LNCAP (cell line): ENCODE results near the gene GRAMD4.

Experiments
- TF ChIP-seq, protein P1 (sequence below): fragments of 450-650 bp; IDR thresholded peaks from 2 replicates; pipeline ENCODE4 v1.5.1; 2017; ENCODE audit warnings: mild to moderate bottlenecking

GRAMD4 gene

DNA sequence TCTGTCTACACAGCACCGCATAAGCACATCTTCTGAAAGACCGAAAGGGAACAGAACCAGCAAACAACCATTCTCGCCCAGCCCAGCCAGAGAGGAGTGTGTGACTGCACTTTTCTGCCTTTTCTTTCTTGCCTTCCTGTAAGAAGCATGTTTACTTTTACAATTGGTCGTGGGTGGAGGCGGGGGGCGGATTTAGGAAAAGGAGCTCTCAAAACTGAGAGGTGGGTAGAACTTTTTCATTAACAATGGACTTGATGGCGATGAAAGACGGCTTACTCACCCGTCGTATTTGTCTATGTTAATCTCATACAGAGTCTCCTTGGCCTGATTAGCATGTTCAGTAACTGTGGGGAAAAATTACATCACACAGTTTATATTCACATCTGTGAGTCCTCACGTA is 90.6 kb downstream of the GRAMD4 start:
- TF ChIP-seq, protein P1, sequence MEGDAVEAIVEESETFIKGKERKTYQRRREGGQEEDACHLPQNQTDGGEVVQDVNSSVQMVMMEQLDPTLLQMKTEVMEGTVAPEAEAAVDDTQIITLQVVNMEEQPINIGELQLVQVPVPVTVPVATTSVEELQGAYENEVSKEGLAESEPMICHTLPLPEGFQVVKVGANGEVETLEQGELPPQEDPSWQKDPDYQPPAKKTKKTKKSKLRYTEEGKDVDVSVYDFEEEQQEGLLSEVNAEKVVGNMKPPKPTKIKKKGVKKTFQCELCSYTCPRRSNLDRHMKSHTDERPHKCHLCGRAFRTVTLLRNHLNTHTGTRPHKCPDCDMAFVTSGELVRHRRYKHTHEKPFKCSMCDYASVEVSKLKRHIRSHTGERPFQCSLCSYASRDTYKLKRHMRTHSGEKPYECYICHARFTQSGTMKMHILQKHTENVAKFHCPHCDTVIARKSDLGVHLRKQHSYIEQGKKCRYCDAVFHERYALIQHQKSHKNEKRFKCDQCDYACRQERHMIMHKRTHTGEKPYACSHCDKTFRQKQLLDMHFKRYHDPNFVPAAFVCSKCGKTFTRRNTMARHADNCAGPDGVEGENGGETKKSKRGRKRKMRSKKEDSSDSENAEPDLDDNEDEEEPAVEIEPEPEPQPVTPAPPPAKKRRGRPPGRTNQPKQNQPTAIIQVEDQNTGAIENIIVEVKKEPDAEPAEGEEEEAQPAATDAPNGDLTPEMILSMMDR = no peak

DNA sequence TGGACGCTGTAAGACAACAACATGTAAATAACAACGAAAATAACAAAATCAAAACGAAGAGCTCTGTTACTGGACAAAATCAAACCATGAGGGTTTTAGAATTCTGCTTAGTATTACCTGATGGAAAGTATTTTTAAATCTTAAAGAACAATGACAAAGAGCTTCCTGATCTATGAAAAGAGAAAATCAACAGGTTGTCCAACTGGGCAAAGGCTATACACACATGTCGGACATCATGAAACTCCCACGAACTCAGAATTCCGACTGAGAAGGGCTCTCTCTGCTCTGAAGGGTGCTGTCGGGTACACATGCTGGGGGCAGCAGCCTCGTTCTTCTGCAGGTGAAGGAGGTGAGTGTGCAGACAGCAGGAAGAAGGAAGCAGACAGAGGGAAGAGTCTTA is 92.1 kb downstream of the GRAMD4 start:
- TF ChIP-seq, protein P1 = no peak

DNA sequence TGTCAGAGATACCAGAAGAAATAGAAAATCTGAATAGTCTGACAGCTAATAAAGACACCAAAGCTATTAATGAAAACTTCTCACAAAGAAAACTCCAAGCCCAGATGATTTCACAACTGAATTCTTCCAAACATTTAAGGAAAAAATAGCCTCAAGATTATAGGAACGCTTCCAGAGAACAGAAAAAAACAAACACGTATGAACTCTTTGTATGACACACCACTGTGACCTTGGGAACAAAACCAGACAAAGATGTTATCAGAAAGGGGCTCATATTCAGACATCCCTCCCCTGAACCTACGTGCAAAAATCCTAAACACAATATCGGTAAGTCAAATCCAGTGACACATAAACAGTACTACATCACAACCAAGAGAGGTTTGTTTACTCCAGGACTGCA is 94.4 kb downstream of the GRAMD4 start:
- TF ChIP-seq, protein P1 = no peak

DNA sequence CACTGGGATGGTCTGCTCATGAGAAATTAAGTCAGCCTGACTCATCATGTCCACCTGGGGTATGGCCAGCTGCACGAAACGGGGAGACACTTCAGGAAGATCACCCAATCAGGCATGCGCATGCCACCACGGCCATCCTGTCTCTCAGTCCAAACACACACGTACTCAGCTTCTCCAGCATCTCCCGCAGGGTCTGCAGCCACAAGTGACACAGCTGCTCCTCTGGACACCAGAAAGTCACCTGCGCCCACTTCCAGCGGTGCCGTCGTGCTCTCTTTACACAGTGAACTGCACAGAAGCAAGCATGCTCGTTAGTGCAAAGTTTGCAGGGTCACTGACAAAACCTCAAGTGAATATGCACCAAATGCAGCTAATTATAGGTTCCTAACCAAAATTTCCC is 99.7 kb downstream of the GRAMD4 start:
- TF ChIP-seq, protein P1 = no peak

DNA sequence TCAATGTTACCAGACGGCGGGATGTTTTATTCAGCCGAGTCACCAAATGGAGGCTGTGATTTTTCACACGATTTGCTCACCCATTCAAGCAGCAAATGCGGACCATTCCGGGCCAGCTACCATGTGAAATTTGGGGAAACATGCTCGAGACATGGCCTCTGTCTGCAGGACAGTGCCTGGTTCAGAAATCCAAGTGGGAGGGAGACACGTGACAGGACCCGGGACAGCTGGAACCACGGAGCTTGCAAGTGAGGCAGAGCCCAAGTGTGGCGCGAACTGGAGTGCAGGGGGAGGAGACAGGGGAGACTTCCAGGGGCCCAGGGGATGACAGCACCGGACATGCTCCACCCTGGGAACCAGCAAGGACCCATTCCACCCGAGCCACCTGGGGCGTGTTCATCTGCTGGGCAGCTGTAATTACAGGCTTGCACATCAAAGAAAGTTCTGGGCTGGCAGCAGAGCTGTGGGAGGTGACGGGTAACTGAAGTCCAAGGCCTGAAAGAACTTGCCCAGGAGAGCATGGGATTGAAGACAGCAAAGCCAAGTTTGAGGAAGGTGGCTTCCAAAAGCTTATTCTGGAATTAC is 101.4 kb downstream of the GRAMD4 start:
- TF ChIP-seq, protein P1 = no peak

DNA sequence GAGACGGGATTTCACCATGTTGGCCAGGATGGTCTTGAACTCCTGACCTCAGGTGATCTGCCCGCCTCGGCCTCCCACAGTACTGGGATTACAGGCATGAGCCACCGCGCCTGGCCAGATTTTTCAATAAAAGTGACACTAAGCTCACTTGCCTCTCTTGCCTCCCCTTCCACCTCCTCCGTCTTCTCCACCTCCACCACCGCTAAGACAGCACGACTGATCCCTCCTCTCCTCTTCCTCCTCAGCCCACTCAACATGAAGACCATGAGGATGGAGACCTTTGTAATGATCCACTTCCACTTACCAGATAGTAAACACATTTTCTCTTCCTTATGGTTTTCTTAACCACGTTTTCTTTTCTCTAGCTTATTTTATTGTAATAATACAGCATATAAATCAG is 103.7 kb downstream of the GRAMD4 start:
- TF ChIP-seq, protein P1 = no peak

DNA sequence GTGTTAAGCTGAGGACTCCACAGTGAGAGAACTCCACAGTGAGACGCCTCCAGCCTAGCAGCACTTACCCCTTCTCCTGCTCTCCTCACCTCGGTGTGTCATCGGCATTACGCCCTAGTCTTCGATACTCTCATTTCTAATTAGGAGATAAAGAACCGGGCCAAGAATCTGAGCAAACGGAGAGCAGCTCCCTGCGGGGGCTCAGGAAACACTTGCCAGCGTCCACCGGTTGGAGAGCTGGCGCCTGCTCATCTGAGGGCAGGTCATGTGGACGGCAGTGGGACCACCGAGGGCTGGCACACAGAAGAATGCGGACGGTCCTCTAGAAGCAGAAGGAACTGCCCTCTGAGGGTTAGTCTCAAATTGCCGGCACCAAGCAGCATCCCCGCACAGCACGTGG is 104.9 kb downstream of the GRAMD4 start:
- TF ChIP-seq, protein P1 = no peak
